Measurements from ENCODE around the gene MGLL. TPM values are rescaled to one million over a fixed set of nuclear protein-coding genes. Genes with fewer than 3 reads are reported as not detected.
A peak's percentile ranks its signal among the peaks of the same experiment; 100 is the strongest.

The MGLL gene
- total and polyA plus RNA-seq, 10 donors, result 11.0 to 134 (median 80.7) TPM

DNA sequence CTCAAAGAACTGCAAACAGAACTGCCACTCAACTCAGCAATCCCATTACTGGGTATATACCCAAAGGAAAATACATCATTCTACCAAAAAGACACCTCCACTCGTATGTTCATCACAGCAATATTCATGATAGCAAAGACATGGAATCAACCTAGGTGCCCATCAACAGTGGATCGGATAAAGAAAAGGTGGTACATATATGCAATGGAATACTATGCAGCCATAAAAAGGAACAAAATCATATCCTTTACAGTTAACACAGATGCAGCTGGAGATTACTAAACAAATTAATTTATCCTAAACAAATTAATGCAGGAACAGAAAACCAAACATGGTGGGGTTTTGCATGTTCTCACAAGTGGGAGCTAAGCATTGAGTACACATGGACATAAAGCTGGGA lies 27.3 kb downstream of the MGLL start:
- H3K27me3 ChIP-seq (replicated peaks in 1 of 7), result no peaks in the 10 kb centered on the region
- 91 to 97% (median 97%) methylated on average over 2 of the region's 2 CpGs for WGBS, 5 donors
- peaks cover 0 to 5% (median 0%) of the 10 kb centered on the region in 8 donors for H3K9me3 ChIP-seq
- intact Hi-C loops (cut with DNase I; ENCODE audit: low total_unique reads), result no loop called here
- no peak overlapping the region for H3K27ac ChIP-seq
- no peak overlapping the region for H3K4me3 ChIP-seq
- TF ChIP-seq POLR2A (IDR thresholded peaks at IDR 0.05) (no peak), POLR2AphosphoS5 (IDR thresholded peaks at IDR 0.05) (no peak)
- TF ChIP-seq, protein P1, sequence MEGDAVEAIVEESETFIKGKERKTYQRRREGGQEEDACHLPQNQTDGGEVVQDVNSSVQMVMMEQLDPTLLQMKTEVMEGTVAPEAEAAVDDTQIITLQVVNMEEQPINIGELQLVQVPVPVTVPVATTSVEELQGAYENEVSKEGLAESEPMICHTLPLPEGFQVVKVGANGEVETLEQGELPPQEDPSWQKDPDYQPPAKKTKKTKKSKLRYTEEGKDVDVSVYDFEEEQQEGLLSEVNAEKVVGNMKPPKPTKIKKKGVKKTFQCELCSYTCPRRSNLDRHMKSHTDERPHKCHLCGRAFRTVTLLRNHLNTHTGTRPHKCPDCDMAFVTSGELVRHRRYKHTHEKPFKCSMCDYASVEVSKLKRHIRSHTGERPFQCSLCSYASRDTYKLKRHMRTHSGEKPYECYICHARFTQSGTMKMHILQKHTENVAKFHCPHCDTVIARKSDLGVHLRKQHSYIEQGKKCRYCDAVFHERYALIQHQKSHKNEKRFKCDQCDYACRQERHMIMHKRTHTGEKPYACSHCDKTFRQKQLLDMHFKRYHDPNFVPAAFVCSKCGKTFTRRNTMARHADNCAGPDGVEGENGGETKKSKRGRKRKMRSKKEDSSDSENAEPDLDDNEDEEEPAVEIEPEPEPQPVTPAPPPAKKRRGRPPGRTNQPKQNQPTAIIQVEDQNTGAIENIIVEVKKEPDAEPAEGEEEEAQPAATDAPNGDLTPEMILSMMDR (IDR thresholded peaks at IDR 0.05 in 8 of 11, conservative IDR thresholded peaks at IDR 0.05 in 3 of 11), result no peak
- H3K4me1 ChIP-seq, result peaks cover 0 to 35% (median 18%) of the 10 kb centered on the region in 6 donors
- H3K36me3 ChIP-seq, result peaks cover 0 to 8% (median 0%) of the 10 kb centered on the region in 6 donors
- no peak for DNase-seq

DNA sequence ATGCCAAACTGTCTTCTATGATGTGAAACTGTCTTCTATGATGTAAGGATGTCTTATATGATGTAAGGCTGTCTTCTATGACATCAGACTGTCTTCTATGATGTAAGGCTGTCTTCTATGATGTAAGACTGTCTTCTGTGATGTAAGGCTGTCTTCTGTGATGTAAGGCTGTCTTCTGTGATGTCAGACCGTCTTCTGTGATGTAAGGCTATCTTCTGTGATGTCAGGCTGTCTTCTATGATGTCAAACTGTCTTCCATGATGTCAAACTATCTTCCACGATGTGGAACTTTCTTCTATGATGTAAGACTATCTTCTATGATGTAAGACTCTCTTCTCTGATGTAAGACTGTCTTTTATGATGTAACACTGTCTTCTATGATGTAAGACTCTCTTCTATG lies 27.9 kb downstream of the MGLL start:
- Histone ChIP-seq H3K27ac (no peak overlapping the region), H3K36me3 (peaks cover 0 to 8% (median 0%) of the 10 kb centered on the region in 6 donors), H3K9me3 (peaks cover 0 to 5% (median 0%) of the 10 kb centered on the region in 8 donors), H3K27me3 (replicated peaks in 1 of 7) (no peaks in the 10 kb centered on the region), H3K4me3 (no peak overlapping the region), H3K4me1 (peaks cover 0 to 29% (median 17%) of the 10 kb centered on the region in 6 donors)
- intact Hi-C loops (cut with DNase I; ENCODE audit: low total_unique reads), result no loop called here
- WGBS, 5 donors, result 73 to 89% (median 80%) methylated on average over 2 of the region's 2 CpGs
- TF ChIP-seq POLR2AphosphoS5 (IDR thresholded peaks at IDR 0.05), result no peak
- no peak for TF ChIP-seq POLR2A (IDR thresholded peaks at IDR 0.05)
- TF ChIP-seq, protein P1 (IDR thresholded peaks at IDR 0.05 in 8 of 11, conservative IDR thresholded peaks at IDR 0.05 in 3 of 11), result no peak
- DNase-seq, result no peak

DNA sequence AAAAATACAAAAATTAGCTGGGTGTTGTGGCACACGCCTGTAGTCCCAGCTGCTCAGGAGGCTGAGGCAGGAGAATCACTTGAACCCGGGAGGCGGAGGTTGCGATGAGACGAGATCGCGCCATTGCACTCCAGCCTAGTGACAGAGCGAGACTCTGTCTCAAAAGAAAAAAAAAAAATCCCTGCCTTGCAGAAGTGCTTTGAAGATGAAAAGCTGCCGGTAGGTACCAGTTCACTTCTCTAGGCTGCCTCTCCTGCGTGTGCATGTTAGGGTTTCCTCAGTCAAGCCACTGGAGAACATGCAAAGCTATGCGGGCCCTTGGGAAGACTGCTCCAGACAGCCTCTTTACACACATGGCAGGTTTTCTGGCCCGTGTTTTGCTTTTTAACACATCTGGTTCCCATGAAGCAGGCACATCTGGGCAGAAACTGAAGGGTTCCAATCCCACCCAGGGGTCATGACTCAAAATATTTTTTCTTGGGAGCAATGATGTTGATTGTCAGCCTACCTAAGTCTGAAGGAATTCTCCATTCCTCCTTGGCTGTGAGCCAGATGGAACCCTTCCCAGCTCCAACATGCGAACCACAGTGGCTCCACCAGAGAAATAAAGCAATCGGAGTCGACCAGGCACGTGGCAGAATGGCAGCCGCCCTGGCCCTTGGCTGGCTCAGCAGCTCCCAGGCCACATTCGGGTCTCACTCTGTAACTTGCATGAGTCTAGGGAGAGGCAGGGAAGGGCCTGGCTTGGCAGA lies 29.6 kb downstream of the MGLL start:
- WGBS, 5 donors, result 83 to 89% (median 87%) methylated on average over 18 of the region's 18 CpGs

More for the DNA sequence above, 29.6 kb downstream of the MGLL start:
- Histone ChIP-seq H3K27me3 (replicated peaks in 1 of 7) (no peaks in the 10 kb centered on the region), H3K27ac (peak overlapping the region in 2 of 8 donors; percentile 65 to 71), H3K36me3 (peaks cover 0 to 8% (median 0%) of the 10 kb centered on the region in 6 donors), H3K4me3 (no peak overlapping the region), H3K9me3 (peaks cover 0 to 5% (median 0%) of the 10 kb centered on the region in 8 donors), H3K4me1 (peaks cover 0 to 30% (median 14%) of the 10 kb centered on the region in 6 donors)
- DNase-seq, result peak; percentile 33
- TF ChIP-seq POLR2AphosphoS5 (IDR thresholded peaks at IDR 0.05) (no peak), POLR2A (IDR thresholded peaks at IDR 0.05) (no peak)
- TF ChIP-seq, protein P1 (IDR thresholded peaks at IDR 0.05 in 8 of 11, conservative IDR thresholded peaks at IDR 0.05 in 3 of 11), result no peak
- intact Hi-C loops (cut with DNase I; ENCODE audit: low total_unique reads), result no loop called here
